Liver (tissue), 9 donors: ENCODE measurements around the gene USO1. TPM values are rescaled to one million over a fixed set of nuclear protein-coding genes. Genes with fewer than 3 reads are reported as not detected.

Experiments used
- DNase-seq: peaks from one replicate; pipeline ENCODE4 v3.0.0-alpha.2; 2017; ENCODE audit warnings: low spot score
- H3K27ac ChIP-seq, 2 donors: one replicate each; pipeline ENCODE4 v1.7.0; 2013; ENCODE audit warnings: inconsistent platforms in 2 of 2, low read length in 2 of 2, control low read depth in 1 of 2, low read depth in 1 of 2, mild to moderate bottlenecking in 1 of 2
- H3K27me3 ChIP-seq, 4 donors: one replicate each; pipeline versions ENCODE4 v1.6.1 to v1.7.0; 2013; ENCODE audit warnings: low read length in 3 of 4, inconsistent platforms in 1 of 4, mild to moderate bottlenecking in 1 of 4, moderate library complexity in 1 of 4; ENCODE audit not compliant: control insufficient read depth in 4 of 4, insufficient read depth in 4 of 4
- H3K36me3 ChIP-seq, 4 donors: one replicate each; pipeline versions ENCODE4 v1.6.1 to v1.7.0; 2013; ENCODE audit warnings: low read length in 3 of 4, mild to moderate bottlenecking in 3 of 4, low read depth in 1 of 4, moderate library complexity in 1 of 4; ENCODE audit not compliant: control insufficient read depth in 4 of 4, insufficient read depth in 3 of 4
- H3K4me1 ChIP-seq, 4 donors: one replicate each; pipeline versions ENCODE4 v1.6.1 to v1.7.0; 2013; ENCODE audit warnings: low read length in 3 of 4, mild to moderate bottlenecking in 3 of 4, moderate library complexity in 1 of 4; ENCODE audit not compliant: control insufficient read depth in 4 of 4, insufficient read depth in 4 of 4
- H3K4me3 ChIP-seq, 3 donors: one replicate each; pipeline versions ENCODE4 v1.6.1 to v1.7.0; 2013; ENCODE audit warnings: low read length in 3 of 3, control low read depth in 1 of 3, low read depth in 1 of 3, mild to moderate bottlenecking in 1 of 3
- H3K9ac ChIP-seq, 2 donors: one replicate each; pipeline ENCODE4 v1.7.0; 2013; ENCODE audit warnings: low read length in 2 of 2, mild to moderate bottlenecking in 2 of 2, moderate library complexity in 2 of 2, control low read depth in 1 of 2, low read depth in 1 of 2
- H3K9me3 ChIP-seq, 4 donors: one replicate each; pipeline versions ENCODE4 v1.6.1 to v1.7.0; 2013; ENCODE audit warnings: low read length in 3 of 4; ENCODE audit not compliant: control insufficient read depth in 4 of 4
- ATF3 ChIP-seq: IDR thresholded peaks from 2 replicates; pipeline ENCODE4 v1.6.1; 2016; ENCODE audit warnings: antibody characterized with exemption
- CTCF ChIP-seq: fragments of 150-350 bp; IDR thresholded peaks from 2 replicates; pipeline ENCODE4 v1.5.1; 2017; ENCODE audit warnings: improper control_type of control experiment, low read depth, low read length; ENCODE audit not compliant: missing input control
- EGR1 ChIP-seq, 2 donors: IDR thresholded peaks; 2 replicates each; pipeline ENCODE4 v1.6.1; 2016 to 2018; ENCODE audit warnings: antibody characterized with exemption in 2 of 2, low read depth in 2 of 2
- FOXA1 ChIP-seq: IDR thresholded peaks from 2 replicates; pipeline ENCODE4 v1.6.1; 2016; ENCODE audit warnings: antibody characterized with exemption
- FOXA2 ChIP-seq: IDR thresholded peaks from 2 replicates; pipeline ENCODE4 v1.6.1; 2016; ENCODE audit warnings: antibody characterized with exemption
- GABPA ChIP-seq, 2 donors: IDR thresholded peaks in 1 of 2; conservative IDR thresholded peaks in 1 of 2; 2 replicates each; pipeline ENCODE4 v1.6.1; 2016; ENCODE audit warnings: antibody characterized with exemption in 2 of 2, mild to moderate bottlenecking in 1 of 2, moderate library complexity in 1 of 2
- HNF4A ChIP-seq, 2 donors: conservative IDR thresholded peaks; 2 replicates each; pipeline ENCODE4 v1.6.1; 2016; ENCODE audit warnings: antibody characterized with exemption in 2 of 2, mild to moderate bottlenecking in 2 of 2
- HNF4G ChIP-seq: IDR thresholded peaks from 2 replicates; pipeline ENCODE4 v1.6.1; 2016; ENCODE audit warnings: antibody characterized with exemption
- MAX ChIP-seq: IDR thresholded peaks from 2 replicates; pipeline ENCODE4 v1.6.1; 2016; ENCODE audit warnings: antibody characterized with exemption
- NR2F2 ChIP-seq: IDR thresholded peaks from 2 replicates; pipeline ENCODE4 v1.6.1; 2016; ENCODE audit warnings: antibody characterized with exemption
- RAD21 ChIP-seq, 2 donors: IDR thresholded peaks; 2 replicates each; pipeline ENCODE4 v1.6.1; 2016; ENCODE audit warnings: antibody characterized with exemption in 2 of 2, mild to moderate bottlenecking in 2 of 2
- REST ChIP-seq: IDR thresholded peaks from 2 replicates; pipeline ENCODE4 v1.6.1; 2016; ENCODE audit warnings: antibody characterized with exemption, mild to moderate bottlenecking
- RXRA ChIP-seq, 2 donors: IDR thresholded peaks; 2 replicates each; pipeline ENCODE4 v1.6.1; 2017 to 2018; ENCODE audit warnings: antibody characterized with exemption in 2 of 2, mild to moderate bottlenecking in 1 of 2
- TAF1 ChIP-seq: conservative IDR thresholded peaks from 2 replicates; pipeline ENCODE4 v1.6.1; 2016; ENCODE audit warnings: antibody characterized with exemption, mild to moderate bottlenecking
- ZBTB33 ChIP-seq: IDR thresholded peaks from 2 replicates; pipeline ENCODE4 v1.6.1; 2016; ENCODE audit warnings: antibody characterized with exemption
- WGBS: extraction: QIAGEN DNeasy Blood & Tissue Kit; methylation state at CpG from one replicate; pipeline ENCODE4 v1.1.7; 2013; 5-methylcytosine and 5-hydroxymethylcytosine counted together
- polyA plus RNA-seq, 2 donors: library from polyadenylated mRNA; stranded (reverse) in 1 of 2; unstranded in 1 of 2; fragments of 200-250 nt in 1 of 2; fragments of >200 nt in 1 of 2; fragmentation: Nextera tagmentation in 1 of 2; extraction: Ambion mirVana in 1 of 2; gene quantifications; one replicate each; pipeline versions ENCODE4 v1.2.1 to v1.2.3, GENCODE V29; 2013 to 2015
- total RNA-seq, 2 donors: library from RNA; depleted of rRNA; stranded (reverse); fragments of >200 nt; gene quantifications; one replicate each; pipeline ENCODE4 v1.2.3, GENCODE V29; 2014
- donor health status: healthy.
- donor health status: healthy.
- donor health status: healthy.
- donor health status: healthy.
- donor health status: healthy.

Gene USO1
- total and polyA plus RNA-seq, 4 donors: 18.4 to 77.0 (median 39.5) TPM

- Histone ChIP-seq H3K36me3 (peaks cover 0 to 33% (median 16%) of the 10 kb centered on the region in 4 donors), H3K27me3 (no peaks in the 10 kb centered on the region), H3K4me3 (no peak overlapping the region), H3K9me3 (no peaks in the 10 kb centered on the region), H3K9ac (no peak overlapping the region), H3K27ac (no peak overlapping the region), H3K4me1 (no peaks in the 10 kb centered on the region)
- no peak for DNase-seq
- no peak for TF ChIP-seq CTCF
- TF ChIP-seq REST: no peak
- TF ChIP-seq FOXA2: no peak
- no peak for TF ChIP-seq GABPA (IDR thresholded peaks at IDR 0.05 in 1 of 2, conservative IDR thresholded peaks at IDR 0.05 in 1 of 2)
- TF ChIP-seq NR2F2: no peak
- TF ChIP-seq MAX: no peak
- TF ChIP-seq FOXA1: no peak
- no peak for TF ChIP-seq HNF4G
- no peak for TF ChIP-seq RAD21 (IDR thresholded peaks at IDR 0.05)
- no peak for TF ChIP-seq HNF4A (conservative IDR thresholded peaks at IDR 0.05)
- TF ChIP-seq ATF3: no peak
- TF ChIP-seq TAF1: no peak
- TF ChIP-seq ZBTB33: no peak
- TF ChIP-seq RXRA (IDR thresholded peaks at IDR 0.05): no peak
Measured at GRCh38 chr4:75769036-75769435, 44.7 kb downstream of the USO1 start.

- Histone ChIP-seq H3K9ac (no peak overlapping the region), H3K4me3 (no peak overlapping the region), H3K27me3 (no peaks in the 10 kb centered on the region), H3K4me1 (no peaks in the 10 kb centered on the region), H3K36me3 (peaks cover 2 to 52% (median 41%) of the 10 kb centered on the region in 4 donors), H3K9me3 (no peaks in the 10 kb centered on the region), H3K27ac (no peak overlapping the region)
- 0% methylated on average over 1 of the region's 1 CpG for WGBS
- no peak for DNase-seq
- TF ChIP-seq NR2F2 (no peak), ZBTB33 (no peak), REST (no peak), HNF4G (no peak), HNF4A (conservative IDR thresholded peaks at IDR 0.05) (no peak), EGR1 (IDR thresholded peaks at IDR 0.05; ENCODE audit: low read depth in 2 of 2) (no peak), GABPA (IDR thresholded peaks at IDR 0.05 in 1 of 2, conservative IDR thresholded peaks at IDR 0.05 in 1 of 2) (no peak), RAD21 (IDR thresholded peaks at IDR 0.05) (no peak), FOXA2 (no peak), TAF1 (no peak), CTCF (no peak)
Measured at GRCh38 chr4:75771607-75772006, 47.2 kb downstream of the USO1 start.
